H1 (cell line): Measurements from ENCODE around the gene ACVRL1. TPM values are rescaled to one million over a fixed set of nuclear protein-coding genes. Genes with fewer than 3 reads are reported as not detected.

Source experiments
- CTCF ChIA-PET: fragments of 300-600 bp; sonication (Branson Sonifier 250); formaldehyde crosslinking; loops from one replicate; lab custom pipeline; 2021; ENCODE audit not compliant: partially characterized antibody; lab: Charles Lee
- POLR2A ChIA-PET: fragments of 300-600 bp; sonication (Branson Sonifier 250); formaldehyde crosslinking; loops from one replicate; lab custom pipeline; 2021; ENCODE audit warnings: inconsistent platforms; ENCODE audit not compliant: partially characterized antibody; lab: Charles Lee
- DNase-seq, 2 experiments: peaks; one replicate each; pipeline versions ENCODE4 v3.0.0 to v3.0.0-alpha.2; 2010 to 2022; ENCODE audit warnings: low spot score in 2 of 2, low read depth in 1 of 2, mixed read lengths in 1 of 2
- FAIRE-seq: peaks from 2 replicates; lab custom pipeline; 2011; peaks lifted over from hg19 to GRCh38; lab: Jason Lieb, UNC
- H2AFZ ChIP-seq: 2 replicates; pipeline ENCODE4 v1.8.1; 2012; ENCODE audit warnings: low read length, inconsistent platforms
- H2AK5ac ChIP-seq: 2 replicates; pipeline ENCODE4 v1.6.1; 2013; ENCODE audit warnings: low read depth, low read length
- H2BK120ac ChIP-seq: replicated peaks from 2 replicates; pipeline ENCODE3; 2013; ENCODE audit warnings: low read depth, low read length, inconsistent platforms
- H2BK12ac ChIP-seq: 2 replicates; pipeline ENCODE4 v1.6.1; 2013; ENCODE audit warnings: low read depth, low read length
- H2BK15ac ChIP-seq: 2 replicates; pipeline ENCODE4 v1.6.1; 2013; ENCODE audit warnings: low read length
- H2BK20ac ChIP-seq: 2 replicates; pipeline ENCODE4 v1.6.1; 2013; ENCODE audit warnings: low read length
- H2BK5ac ChIP-seq: 2 replicates; pipeline ENCODE4 v1.6.1; 2013; ENCODE audit warnings: low read depth, low read length
- H3K14ac ChIP-seq: 2 replicates; pipeline ENCODE4 v1.6.1; 2013; ENCODE audit warnings: inconsistent platforms; ENCODE audit not compliant: insufficient read length
- H3K18ac ChIP-seq: 2 replicates; pipeline ENCODE4 v1.6.1; 2013; ENCODE audit warnings: low read length; ENCODE audit errors: extremely low read depth
- H3K23ac ChIP-seq: 2 replicates; pipeline ENCODE4 v1.6.1; 2013; ENCODE audit warnings: inconsistent platforms; ENCODE audit not compliant: insufficient read length
- H3K23me2 ChIP-seq: 2 replicates; pipeline ENCODE4 v1.6.1; 2013; ENCODE audit warnings: low read depth, low read length
- H3K27ac ChIP-seq: 2 replicates; pipeline ENCODE4 v1.6.1; 2011; ENCODE audit warnings: low read depth, low read length, inconsistent platforms
- H3K27me3 ChIP-seq, 4 experiments: replicated peaks in 1 of 4; 1 replicate in 1 of 4; 2 replicates in 3 of 4; pipeline versions ENCODE4 v1.6.1 to v1.8.1; 2011 to 2013; ENCODE audit warnings: low read length in 3 of 4, mild to moderate bottlenecking in 3 of 4, inconsistent platforms in 2 of 4, mixed read lengths in 2 of 4, moderate library complexity in 1 of 4; ENCODE audit not compliant: control insufficient read depth in 3 of 4, insufficient read depth in 3 of 4; ENCODE audit errors: extremely low read depth in 1 of 4
- H3K36me3 ChIP-seq, 4 experiments: 2 replicates each; pipeline versions ENCODE4 v1.6.1 to v1.8.1; 2011 to 2013; ENCODE audit warnings: mild to moderate bottlenecking in 4 of 4, low read length in 3 of 4, moderate library complexity in 2 of 4, control low read depth in 1 of 4, inconsistent platforms in 1 of 4; ENCODE audit not compliant: insufficient read depth in 4 of 4, control insufficient read depth in 2 of 4
- H3K4ac ChIP-seq: replicated peaks from 2 replicates; pipeline ENCODE3; 2013; ENCODE audit warnings: low read length, low read depth, mixed read lengths, inconsistent platforms; ENCODE audit not compliant: insufficient read length
- H3K4me1 ChIP-seq, 4 experiments: replicated peaks in 1 of 4; 1 replicate in 1 of 4; 2 replicates in 3 of 4; pipeline versions ENCODE4 v1.6.1 to v1.8.1; 2011 to 2013; ENCODE audit warnings: low read length in 3 of 4, inconsistent platforms in 2 of 4, mixed read lengths in 1 of 4; ENCODE audit not compliant: insufficient read depth in 4 of 4, control insufficient read depth in 3 of 4
- H3K4me2 ChIP-seq, 2 experiments: 2 replicates each; pipeline versions ENCODE4 v1.6.1 to v1.8.1; 2011 to 2013; ENCODE audit warnings: low read depth in 2 of 2, low read length in 2 of 2, control low read depth in 1 of 2, inconsistent platforms in 1 of 2, mild to moderate bottlenecking in 1 of 2; ENCODE audit not compliant: insufficient read depth in 1 of 2
- H3K4me3 ChIP-seq, 4 experiments: fragments of 200-600, 300-600 bp in 1 of 4; sonication (generic), shearing (Covaris generic), sonication (Bioruptor Twin) in 1 of 4; 2 replicates each; pipeline versions ENCODE4 v1.5.1 to v1.8.1; 2011 to 2016; ENCODE audit warnings: low read length in 4 of 4, low read depth in 3 of 4, control low read depth in 2 of 4, inconsistent platforms in 2 of 4, mild to moderate bottlenecking in 2 of 4, mixed read lengths in 1 of 4, moderate library complexity in 1 of 4; ENCODE audit not compliant: insufficient read depth in 2 of 4; ENCODE audit errors: extremely low read depth in 1 of 4
- H3K56ac ChIP-seq: replicated peaks from 2 replicates; pipeline ENCODE3; 2013; ENCODE audit warnings: low read depth, mild to moderate bottlenecking, mixed read lengths, low read length, inconsistent platforms; ENCODE audit not compliant: insufficient read length
- H3K79me1 ChIP-seq: 2 replicates; pipeline ENCODE4 v1.6.1; 2013; ENCODE audit warnings: low read depth, low read length, control low read depth
- H3K79me2 ChIP-seq, 2 experiments: 2 replicates each; pipeline versions ENCODE4 v1.6.1 to v1.8.1; 2012 to 2013; ENCODE audit warnings: low read length in 2 of 2, mild to moderate bottlenecking in 2 of 2, inconsistent platforms in 1 of 2; ENCODE audit not compliant: insufficient read depth in 2 of 2, control insufficient read depth in 1 of 2
- H3K9ac ChIP-seq, 4 experiments: replicated peaks in 1 of 4; 1 replicate in 1 of 4; 2 replicates in 3 of 4; pipeline versions ENCODE4 v1.6.1 to v1.8.1; 2011 to 2013; ENCODE audit warnings: low read depth in 3 of 4, low read length in 3 of 4, control low read depth in 2 of 4, mild to moderate bottlenecking in 2 of 4, moderate library complexity in 2 of 4, inconsistent platforms in 1 of 4; ENCODE audit errors: extremely low read depth in 1 of 4
- H3K9me3 ChIP-seq, 2 experiments: 2 replicates each; pipeline versions ENCODE4 v1.6.1 to v1.8.1; 2012 to 2013; ENCODE audit warnings: mild to moderate bottlenecking in 2 of 2, moderate library complexity in 2 of 2, control low read depth in 1 of 2, inconsistent platforms in 1 of 2, low read depth in 1 of 2, low read length in 1 of 2, mixed read lengths in 1 of 2; ENCODE audit not compliant: insufficient read depth in 2 of 2
- H4K20me1 ChIP-seq, 2 experiments: replicated peaks in 1 of 2; 2 replicates each; pipeline versions ENCODE3 to v1.8.1; 2011 to 2013; ENCODE audit warnings: inconsistent platforms in 2 of 2, low read length in 2 of 2, mild to moderate bottlenecking in 1 of 2; ENCODE audit not compliant: insufficient read depth in 2 of 2, control insufficient read depth in 1 of 2
- H4K5ac ChIP-seq: 2 replicates; pipeline ENCODE4 v1.6.1; 2013; ENCODE audit warnings: low read length, low read depth, mixed read lengths, inconsistent platforms; ENCODE audit not compliant: insufficient read length
- H4K8ac ChIP-seq: 2 replicates; pipeline ENCODE4 v1.8.0; 2013; ENCODE audit warnings: mild to moderate bottlenecking, moderate library complexity, low read length, inconsistent platforms; ENCODE audit not compliant: insufficient read depth; ENCODE audit errors: extremely low read depth
- H4K91ac ChIP-seq: replicated peaks from 2 replicates; pipeline ENCODE3; 2013; ENCODE audit warnings: low read length, mixed read lengths, inconsistent platforms; ENCODE audit not compliant: insufficient read length
- CTBP2 ChIP-seq: IDR thresholded peaks from 2 replicates; pipeline ENCODE4 v1.7.0; 2011; ENCODE audit warnings: borderline replicate concordance, mild to moderate bottlenecking, moderate library complexity, mixed read lengths, low read length; ENCODE audit not compliant: insufficient read depth, insufficient read length
- EZH2 ChIP-seq: fragments of 200-600 bp; sonication (generic); IDR thresholded peaks from 2 replicates; pipeline ENCODE4 v1.7.1; 2012; ENCODE audit warnings: low read depth, mild to moderate bottlenecking, moderate library complexity, low read length, inconsistent platforms; ENCODE audit not compliant: severe bottlenecking
- HDAC6 ChIP-seq: IDR thresholded peaks from one replicate; pipeline ENCODE4 v1.7.1; 2012; ENCODE audit warnings: low read depth, mild to moderate bottlenecking, inconsistent platforms, low read length, moderate library complexity
- KDM5A ChIP-seq: fragments of 200-600 bp; IDR thresholded peaks from 2 replicates; pipeline ENCODE4 v1.7.1; 2012; ENCODE audit warnings: mild to moderate bottlenecking, low read length, inconsistent platforms, mixed read lengths
- MAFK ChIP-seq: IDR thresholded peaks from 2 replicates; pipeline ENCODE4 v1.6.1; 2012; ENCODE audit warnings: low read depth, mild to moderate bottlenecking, improper control_type of control experiment, low read length
- RBBP5 ChIP-seq: IDR thresholded peaks from 2 replicates; pipeline ENCODE4 v1.7.1; 2012; ENCODE audit warnings: low read depth, mild to moderate bottlenecking, inconsistent platforms, low read length, moderate library complexity, borderline replicate concordance
- RXRA ChIP-seq: IDR thresholded peaks from 2 replicates; pipeline ENCODE4 v1.6.1; 2011; ENCODE audit warnings: low read depth, mild to moderate bottlenecking, low read length, moderate library complexity; ENCODE audit not compliant: insufficient read depth
- SUZ12 ChIP-seq: fragments of 200-600 bp; sonication (generic); IDR thresholded peaks from 2 replicates; pipeline ENCODE4 v1.6.1; 2012; ENCODE audit warnings: mild to moderate bottlenecking, inconsistent platforms, low read length, moderate library complexity, mixed read lengths
- TAF1 ChIP-seq: IDR thresholded peaks from 2 replicates; pipeline ENCODE4 v1.6.1; 2011; ENCODE audit warnings: mild to moderate bottlenecking, low read depth, low read length
- TCF12 ChIP-seq: IDR thresholded peaks from 2 replicates; pipeline ENCODE4 v1.6.1; 2011; ENCODE audit warnings: low read depth, mild to moderate bottlenecking, low read length
- USF2 ChIP-seq: IDR thresholded peaks from 2 replicates; pipeline ENCODE4 v1.6.1; 2011; ENCODE audit warnings: low read length, improper control_type of control experiment
- YY1 ChIP-seq: IDR thresholded peaks from 2 replicates; pipeline ENCODE4 v1.6.1; 2011; ENCODE audit warnings: low read depth, mild to moderate bottlenecking, low read length
- WGBS, 2 experiments: shearing (Covaris generic) in 1 of 2; methylation state at CpG; one replicate each; pipeline versions ENCODE4 v1.1.6 to v1.1.7; 2013 to 2015; ENCODE audit warnings: low lambda C conversion rate in 2 of 2, mixed read lengths in 2 of 2, inconsistent platforms in 1 of 2, low coverage in 1 of 2, missing lambda C conversion rate in 1 of 2; ENCODE audit not compliant: insufficient replicate concordance in 2 of 2, insufficient coverage in 1 of 2, insufficient read length in 1 of 2; ENCODE audit errors: extremely low coverage in 1 of 2, missing lambda C conversion rate in 1 of 2; 5-methylcytosine and 5-hydroxymethylcytosine counted together
- polyA plus RNA-seq, 7 experiments: library from polyadenylated mRNA; depleted of rRNA in 3 of 7; stranded (reverse) in 5 of 7; unstranded in 2 of 7; fragments of >200 nt in 5 of 7; fragments of 200-250 nt in 2 of 7; gene quantifications; 1 replicate in 5 of 7; 2 replicates in 1 of 7; 4 replicates in 1 of 7; pipeline versions ENCODE4 v1.2.1 to v1.2.3, GENCODE V29; 2011 to 2013; ENCODE audit warnings: missing spikeins in 2 of 7, mixed read lengths in 2 of 7
- total RNA-seq: library from RNA; stranded (reverse); fragmentation: NEBNext Ultra II Directional; extraction: Animal tissue kit (Norgen Biotek cat#: 25700); gene quantifications from 2 replicates; pipeline ENCODE4 v1.2.1, GENCODE V29; 2021

ACVRL1 gene
- total and polyA plus RNA-seq, 2 of the 8 experiments (the other 6 are each of a cell fraction or from before 2014, with no cell fraction given) = 0.09 to 0.35 TPM

GRCh38 chr12:51869496-51869865, 37.8 kb upstream of the ACVRL1 start:
- no peak overlapping the region for H2AK5ac ChIP-seq
- peak overlapping the region in 2 of 4 experiments; percentile 20 to 31; a peak in 2 of 7 replicates for H3K9ac ChIP-seq
- H3K23ac ChIP-seq = no peak overlapping the region
- no peak overlapping the region for H3K56ac ChIP-seq
- no peak for DNase-seq
- H3K9me3 ChIP-seq = no peaks in the 10 kb centered on the region
- H4K91ac ChIP-seq = peak overlapping the region; percentile 25
- peak overlapping the region; percentile 66 to 85 (median 72); a peak in 7 of 8 replicates for H3K4me3 ChIP-seq
- H3K4ac ChIP-seq = peak overlapping the region; percentile 5
- FAIRE-seq = no peak
- no peaks in the 10 kb centered on the region for H3K79me2 ChIP-seq
- peak overlapping the region; percentile 40; the same call in 1 of the 2 replicates for H2BK15ac ChIP-seq
- H4K5ac ChIP-seq = peak overlapping the region; percentile 18
- peak overlapping the region; percentile 82 for H2BK120ac ChIP-seq
- H3K4me1 ChIP-seq = peaks cover 15 to 47% (median 35%) of the 10 kb centered on the region in 4 experiments
- H3K18ac ChIP-seq = peak overlapping the region; percentile 83; the same call in 1 of the 2 replicates
- H3K27me3 ChIP-seq = peaks cover 0 to 29% (median 24%) of the 10 kb centered on the region in 4 experiments; a peak in 6 of 7 replicates
- H4K8ac ChIP-seq = peak overlapping the region; percentile 81; the same call in 1 of the 2 replicates
- H3K27ac ChIP-seq = no peak overlapping the region
- no peaks in the 10 kb centered on the region for H3K79me1 ChIP-seq
- H2AFZ ChIP-seq = peak overlapping the region; percentile 36; the same call in 1 of the 2 replicates
- 8% methylated on average over 13 of the region's 20 CpGs; no CpG with 5 or more reads in 1 of the 2 experiments for WGBS, 2 experiments
- CTCF ChIA-PET = interaction anchor here (0.6 to 10.6 kb wide), 13 partner anchors 10 to 1389 kb away, joined by 3 to 139 read pairs (median 9); partner anchors contain the start of gene ANKRD33
- no peaks in the 10 kb centered on the region for H4K20me1 ChIP-seq
- H2BK5ac ChIP-seq = 0 out of 2 replicates have a peak overlapping the region, but pooled peaks have one; percentile 35
- no peak overlapping the region for H3K14ac ChIP-seq
- peak overlapping the region; percentile 85 for H2BK12ac ChIP-seq
- H2BK20ac ChIP-seq = no peak overlapping the region
- H3K36me3 ChIP-seq = no peaks in the 10 kb centered on the region
- peak overlapping the region; percentile 95 to 96 for H3K4me2 ChIP-seq
- POLR2A ChIA-PET = interaction anchor here (1.0 to 11.2 kb wide), 5 partner anchors 8 to 34 kb away, joined by 3 to 107 read pairs (median 3); partner anchors contain the start of gene FIGNL2
- H3K23me2 ChIP-seq = peaks cover 16% of the 10 kb centered on the region; the same call in 1 of the 2 replicates
- TF ChIP-seq KDM5A (no peak), TAF1 (peak; percentile 19; the same call in 1 of the 2 replicates), SUZ12 (peak; percentile 39; the same call in 1 of the 2 replicates), CTBP2 (no peak), TCF12 (no peak), MAFK (no peak), RBBP5 (no peak), USF2 (no peak), HDAC6 (no peak), RXRA (no peak), EZH2 (no peak), YY1 (no peak)
